Right renal pelvis (tissue), 4 donors: ENCODE measurements around the gene BET1. TPM values are rescaled to one million over a fixed set of nuclear protein-coding genes. Genes with fewer than 3 reads are reported as not detected.

ENCODE experiments used
- DNase-seq, 4 donors: peaks; one replicate each; pipeline ENCODE4 v3.0.0-alpha.2; 2013; ENCODE audit warnings: low read depth in 4 of 4, low spot score in 3 of 4, missing footprints in 1 of 4
- polyA plus RNA-seq, 4 donors: library from polyadenylated mRNA; unstranded; fragments of 120-200 nt; gene quantifications; one replicate each; pipeline ENCODE4 v1.2.1, GENCODE V29; 2013; ENCODE audit not compliant: insufficient read length in 4 of 4

BET1 gene
- polyA plus RNA-seq, 4 donors, result 50.9 to 59.1 (median 56.9) TPM

GRCh38 chr7:93960986-93961385 lies 43.2 kb downstream of the BET1 start:
- DNase-seq, result no peak

- DNase-seq, result no peak
These were observed 45.5 kb downstream of the BET1 start for GRCh38 chr7:93958651-93959050.

- no peak for DNase-seq
These were observed 45.9 kb downstream of the BET1 start for GRCh38 chr7:93958216-93958615.

GRCh38 chr7:93957767-93958166 lies 46.4 kb downstream of the BET1 start:
- no peak for DNase-seq

GRCh38 chr7:93955304-93955703 lies 48.9 kb downstream of the BET1 start:
- no peak for DNase-seq

- no peak for DNase-seq
These were observed 54.7 kb downstream of the BET1 start for GRCh38 chr7:93949423-93949822.

GRCh38 chr7:93948873-93949272 lies 55.3 kb downstream of the BET1 start:
- no peak for DNase-seq

- no peak for DNase-seq
These were observed 56.0 kb downstream of the BET1 start for GRCh38 chr7:93948106-93948505.

- no peak for DNase-seq
These were observed 58.2 kb downstream of the BET1 start for GRCh38 chr7:93945756-93946535.

GRCh38 chr7:93945083-93945482 lies 59.1 kb downstream of the BET1 start:
- no peak for DNase-seq

- DNase-seq, result no peak
These were observed 59.5 kb downstream of the BET1 start for GRCh38 chr7:93944673-93945072.

- no peak for DNase-seq
These were observed 60.2 kb downstream of the BET1 start for GRCh38 chr7:93943816-93944540.

Other genes with a start within 250 kb of the BET1 start
- gene TFPI2, start 113.6 kb downstream of the BET1 start, polyA plus RNA-seq, result 10 to 100 TPM in 3 of 4 donors, 1 to 10 TPM in 1; 8.3 to 17.3 (median 15.2) TPM
- gene GNGT1, start 97.8 kb downstream of the BET1 start, polyA plus RNA-seq, result under 1 TPM in 3 of 4 donors, not detected in 1; 0.03 to 0.44 (median 0.11) TPM
- 10 to 100 TPM; 37.0 to 56.6 (median 51.9) TPM for gene GNG11, start 82.6 kb downstream of the BET1 start, polyA plus RNA-seq